ENCODE measurements around the gene SNRPD3.

DNA sequence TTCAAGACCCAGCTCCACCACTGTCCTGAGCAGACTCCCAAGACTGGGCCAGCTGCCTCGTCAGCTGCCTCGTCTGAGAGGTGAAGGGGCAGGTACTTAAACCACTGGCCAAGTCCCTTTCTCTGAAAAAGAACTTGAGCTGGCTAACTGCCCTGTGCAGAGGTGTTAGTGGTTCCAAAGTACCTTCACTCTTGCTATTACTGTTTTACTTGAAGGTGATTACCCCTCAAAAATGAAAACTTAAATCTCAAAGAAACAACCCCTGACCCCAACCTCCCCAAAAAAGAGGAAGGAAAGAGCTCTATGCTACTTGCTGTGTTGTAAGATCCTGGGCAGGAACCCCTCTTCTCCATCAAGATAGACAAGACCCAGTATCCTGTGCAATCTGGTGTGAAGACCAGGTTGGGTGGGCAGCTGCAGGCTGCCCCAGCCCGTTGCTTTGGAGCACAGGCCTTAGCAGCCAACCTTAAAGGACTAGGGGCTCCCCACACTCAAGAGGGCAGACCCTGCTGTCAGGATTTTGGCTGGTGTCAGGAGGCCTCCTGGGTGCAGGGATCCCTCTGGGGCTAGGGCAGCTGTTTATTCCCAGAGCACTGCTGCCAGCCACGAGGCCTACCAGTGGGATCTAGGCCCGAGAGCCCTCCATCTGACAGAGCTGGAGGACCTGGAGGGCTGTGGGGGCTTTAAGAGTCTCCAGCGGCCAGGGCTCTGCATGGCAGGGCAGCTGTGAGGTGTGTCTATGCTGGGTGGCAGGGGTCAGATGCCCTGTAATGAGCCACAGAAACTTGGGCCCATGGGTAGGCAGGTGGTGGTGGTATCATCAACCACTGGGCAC, 13.9 kb upstream of the SNRPD3 start:
- TF ChIP-seq POLR2A (IDR thresholded peaks at IDR 0.05) (no peak), CTCF (IDR thresholded peaks at IDR 0.05) (no peak)
